Fibroblast of mammary gland (primary cell): ENCODE results near the gene UVRAG.
A peak's percentile ranks its signal among the peaks of the same experiment; 100 is the strongest.

Source experiments
- DNase-seq: peaks from one replicate; pipeline ENCODE4 v3.0.0-alpha.2; 2010; ENCODE audit warnings: low read depth
- H3K4me3 ChIP-seq: 2 replicates; pipeline ENCODE4 v1.5.1; 2011; ENCODE audit warnings: low read depth, mild to moderate bottlenecking, low read length, moderate library complexity; ENCODE audit not compliant: control insufficient read depth
- CTCF ChIP-seq: conservative IDR thresholded peaks from 2 replicates; pipeline ENCODE4 v1.5.1; 2011; ENCODE audit warnings: low read depth, low read length, inconsistent platforms; ENCODE audit not compliant: control insufficient read depth, insufficient read depth

The UVRAG gene

GRCh38 chr11:75993126-75993525 is 178.1 kb downstream of the UVRAG start:
- H3K4me3 ChIP-seq: no peak overlapping the region
- TF ChIP-seq CTCF: no peak

GRCh38 chr11:75994616-75995015 is 179.6 kb downstream of the UVRAG start:
- no peak overlapping the region for H3K4me3 ChIP-seq
- TF ChIP-seq CTCF: no peak
- DNase-seq: no peak

More at GRCh38 chr11:75993126-75993525, 178.1 kb downstream of the UVRAG start:
- no peak for DNase-seq

GRCh38 chr11:75996523-75997442 is 181.8 kb downstream of the UVRAG start:
- no peak for TF ChIP-seq CTCF
- no peak for DNase-seq
- H3K4me3 ChIP-seq: no peak overlapping the region

- H3K4me3 ChIP-seq: no peak overlapping the region
- DNase-seq: no peak
- no peak for TF ChIP-seq CTCF
These were observed 189.4 kb downstream of the UVRAG start for GRCh38 chr11:76004400-76004799.

GRCh38 chr11:76005756-76006155 is 190.7 kb downstream of the UVRAG start:
- no peak overlapping the region for H3K4me3 ChIP-seq
- TF ChIP-seq CTCF: no peak
- peak; percentile 20 for DNase-seq

- H3K4me3 ChIP-seq: no peak overlapping the region
- TF ChIP-seq CTCF: no peak
- DNase-seq: peak; percentile 33
These were observed 192.2 kb downstream of the UVRAG start for GRCh38 chr11:76007166-76007565.
